Ascending aorta (tissue), 2 donors: ENCODE results near the gene ST6GALNAC3. TPM values are rescaled to one million over a fixed set of nuclear protein-coding genes. Genes with fewer than 3 reads are reported as not detected.

Experiments used
- DNase-seq, 2 donors: peaks; one replicate each; pipeline ENCODE4 v3.0.0-alpha.2; 2019; ENCODE audit warnings: low spot score in 2 of 2
- H3K27ac ChIP-seq, 2 donors: fragments of 200-600 bp; sonication (generic); one replicate each; pipeline ENCODE4 v1.5.1; 2016 to 2017; ENCODE audit warnings: mild to moderate bottlenecking in 1 of 2
- H3K27me3 ChIP-seq: fragments of 200-600 bp; sonication (generic); one replicate; pipeline ENCODE4 v1.5.1; 2017
- H3K36me3 ChIP-seq, 2 donors: fragments of 200-600 bp; sonication (generic); one replicate each; pipeline ENCODE4 v1.5.1; 2016
- H3K4me1 ChIP-seq, 2 donors: fragments of 200-600 bp; sonication (generic); one replicate each; pipeline ENCODE4 v1.5.1; 2016 to 2017; ENCODE audit warnings: mild to moderate bottlenecking in 1 of 2
- H3K4me3 ChIP-seq, 2 donors: fragments of 200-600 bp; sonication (generic); one replicate each; pipeline ENCODE4 v1.5.1; 2016 to 2017; ENCODE audit warnings: mild to moderate bottlenecking in 1 of 2
- H3K9me3 ChIP-seq, 2 donors: fragments of 200-600 bp; sonication (generic); one replicate each; pipeline ENCODE4 v1.5.1; 2016
- intact Hi-C: fragments of 100-400 bp; cut with DNase I; formaldehyde crosslinking; loops from one replicate; pipeline ENCODE4 v1.15.1; 2023
- total RNA-seq: library from RNA; depleted of rRNA; stranded (reverse); fragments of >200 nt; gene quantifications from one replicate; pipeline ENCODE4 v1.1.0, GENCODE V29; 2016
- TF ChIP-seq, protein P1 (sequence below), 3 experiments: fragments of 200-600 bp in 2 of 3; fragments of 450-650 bp in 1 of 3; sonication (generic) in 2 of 3; IDR thresholded peaks; one replicate each; pipeline ENCODE4 v1.5.1; 2016 to 2019; ENCODE audit warnings: antibody characterized with exemption in 3 of 3, mild to moderate bottlenecking in 1 of 3, moderate library complexity in 1 of 3

The ST6GALNAC3 gene
- total RNA-seq, 1 donor from 2014 or later = 34.5 TPM

DNA sequence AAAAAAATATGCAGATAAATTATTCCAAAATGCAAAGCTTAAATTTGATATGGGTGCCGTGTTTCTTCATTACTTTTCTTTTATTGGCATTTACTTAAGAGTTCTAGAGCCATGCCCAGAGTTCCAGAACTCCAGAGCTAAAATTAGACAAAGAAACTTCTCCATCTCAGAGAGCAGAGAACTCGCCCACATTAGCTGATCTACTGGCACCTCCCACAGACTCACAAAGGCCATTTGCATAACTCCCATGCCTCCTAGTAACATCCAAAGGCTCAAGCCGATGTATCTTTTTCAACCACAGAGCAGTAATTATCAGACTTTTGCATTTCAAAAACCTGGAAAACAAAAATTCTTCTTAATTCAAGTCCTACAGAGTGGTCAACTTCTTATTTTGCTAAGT, 468.9 kb downstream of the ST6GALNAC3 start:
- H3K27ac ChIP-seq = no peak overlapping the region
- DNase-seq = no peak
- H3K9me3 ChIP-seq = no peaks in the 10 kb centered on the region
- TF ChIP-seq, protein P1, sequence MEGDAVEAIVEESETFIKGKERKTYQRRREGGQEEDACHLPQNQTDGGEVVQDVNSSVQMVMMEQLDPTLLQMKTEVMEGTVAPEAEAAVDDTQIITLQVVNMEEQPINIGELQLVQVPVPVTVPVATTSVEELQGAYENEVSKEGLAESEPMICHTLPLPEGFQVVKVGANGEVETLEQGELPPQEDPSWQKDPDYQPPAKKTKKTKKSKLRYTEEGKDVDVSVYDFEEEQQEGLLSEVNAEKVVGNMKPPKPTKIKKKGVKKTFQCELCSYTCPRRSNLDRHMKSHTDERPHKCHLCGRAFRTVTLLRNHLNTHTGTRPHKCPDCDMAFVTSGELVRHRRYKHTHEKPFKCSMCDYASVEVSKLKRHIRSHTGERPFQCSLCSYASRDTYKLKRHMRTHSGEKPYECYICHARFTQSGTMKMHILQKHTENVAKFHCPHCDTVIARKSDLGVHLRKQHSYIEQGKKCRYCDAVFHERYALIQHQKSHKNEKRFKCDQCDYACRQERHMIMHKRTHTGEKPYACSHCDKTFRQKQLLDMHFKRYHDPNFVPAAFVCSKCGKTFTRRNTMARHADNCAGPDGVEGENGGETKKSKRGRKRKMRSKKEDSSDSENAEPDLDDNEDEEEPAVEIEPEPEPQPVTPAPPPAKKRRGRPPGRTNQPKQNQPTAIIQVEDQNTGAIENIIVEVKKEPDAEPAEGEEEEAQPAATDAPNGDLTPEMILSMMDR (IDR thresholded peaks at IDR 0.05) = no peak
- no peaks in the 10 kb centered on the region for H3K4me1 ChIP-seq
- intact Hi-C loops = no loop called here
- no peaks in the 10 kb centered on the region for H3K36me3 ChIP-seq
- H3K27me3 ChIP-seq = no peaks in the 10 kb centered on the region
- no peak overlapping the region for H3K4me3 ChIP-seq

GRCh38 chr1:76546354-76546933, 471.9 kb downstream of the ST6GALNAC3 start:
- Histone ChIP-seq H3K36me3 (no peaks in the 10 kb centered on the region), H3K4me3 (no peak overlapping the region), H3K27me3 (no peaks in the 10 kb centered on the region), H3K4me1 (no peaks in the 10 kb centered on the region), H3K9me3 (no peaks in the 10 kb centered on the region), H3K27ac (no peak overlapping the region)
- TF ChIP-seq, protein P1 (IDR thresholded peaks at IDR 0.05) = no peak
- no peak for DNase-seq
- intact Hi-C loops = no loop called here

GRCh38 chr1:76547916-76548315, 473.4 kb downstream of the ST6GALNAC3 start:
- no peaks in the 10 kb centered on the region for H3K9me3 ChIP-seq
- no peaks in the 10 kb centered on the region for H3K4me1 ChIP-seq
- H3K27me3 ChIP-seq = no peaks in the 10 kb centered on the region
- H3K4me3 ChIP-seq = no peak overlapping the region
- DNase-seq = no peak
- H3K36me3 ChIP-seq = no peaks in the 10 kb centered on the region
- no peak overlapping the region for H3K27ac ChIP-seq
- intact Hi-C loops = no loop called here
- TF ChIP-seq, protein P1 (IDR thresholded peaks at IDR 0.05) = no peak

- TF ChIP-seq, protein P1 (IDR thresholded peaks at IDR 0.05) = no peak
- no peaks in the 10 kb centered on the region for H3K36me3 ChIP-seq
- H3K9me3 ChIP-seq = no peaks in the 10 kb centered on the region
- no peaks in the 10 kb centered on the region for H3K4me1 ChIP-seq
- DNase-seq = no peak
- no peak overlapping the region for H3K4me3 ChIP-seq
- intact Hi-C loops = no loop called here
- no peaks in the 10 kb centered on the region for H3K27me3 ChIP-seq
- no peak overlapping the region for H3K27ac ChIP-seq
Observed at GRCh38 chr1:76548513-76549100, 474.1 kb downstream of the ST6GALNAC3 start.

- no peaks in the 10 kb centered on the region for H3K4me1 ChIP-seq
- TF ChIP-seq, protein P1 (IDR thresholded peaks at IDR 0.05) = no peak
- no peaks in the 10 kb centered on the region for H3K36me3 ChIP-seq
- H3K9me3 ChIP-seq = no peaks in the 10 kb centered on the region
- H3K27me3 ChIP-seq = no peaks in the 10 kb centered on the region
- no peak for DNase-seq
- intact Hi-C loops = no loop called here
- no peak overlapping the region for H3K27ac ChIP-seq
- no peak overlapping the region for H3K4me3 ChIP-seq
Observed at GRCh38 chr1:76554283-76554682, 479.7 kb downstream of the ST6GALNAC3 start.
